ENCODE results near the gene LMOD2. TPM values are rescaled to one million over a fixed set of nuclear protein-coding genes. Genes with fewer than 3 reads are reported as not detected.

LMOD2 gene
- total and polyA plus RNA-seq, 10 of the 15 experiments (the other 5 are each of a cell fraction or from before 2014, with no cell fraction given), result not detected

GRCh38 chr7:123679614-123680013, 23.9 kb downstream of the LMOD2 start (continued):
- no peak for TF ChIP-seq SKIL (IDR thresholded peaks at IDR 0.05; ENCODE audit: low read depth, poor library complexity, severe bottlenecking)

- ATAC-seq (no peak), DNase-seq (ENCODE audit: low read depth, low spot score) (no peak), FAIRE-seq (no peak)
- no peak overlapping the region for H3K4me3 ChIP-seq
- no peak overlapping the region for H3K4me2 ChIP-seq (ENCODE audit: control insufficient read depth, insufficient read depth)
- SMC1A ChIA-PET (ENCODE audit: uncharacterized antibody, unreplicated experiment), result interaction anchor here (0.6 to 2.5 kb wide), 5 partner anchors 15 to 192 kb away, joined by 3 to 30 read pairs (median 12); no protein-coding TSS in a partner anchor
- in situ Hi-C loops (cut with MboI) (no loop called here), intact Hi-C loops (cut with micrococcal nuclease; ENCODE audit: unreplicated experiment) (no loop called here)
- H2AFZ ChIP-seq (ENCODE audit: control insufficient read depth, low read depth, low read length), result no peak overlapping the region
- H3K36me3 ChIP-seq (ENCODE audit: control insufficient read depth in 2 of 2, insufficient read depth in 2 of 2, low read length in 1 of 2), result no peaks in the 10 kb centered on the region; a peak in 1 of 4 replicates
- no peaks in the 10 kb centered on the region for H3K9me3 ChIP-seq (replicated peaks; ENCODE audit: control insufficient read depth, insufficient read depth, low read length)
- CTCF ChIA-PET, result interaction anchor here (0.7 to 3.3 kb wide), 3 partner anchors 10 to 184 kb away, joined by 3 to 22 read pairs (median 7); no protein-coding TSS in a partner anchor
- H3K79me2 ChIP-seq (ENCODE audit: control insufficient read depth, insufficient read depth, low read length), result no peaks in the 10 kb centered on the region
- H3K27me3 ChIP-seq (replicated peaks in 1 of 2; ENCODE audit: control insufficient read depth in 2 of 2, insufficient read depth in 2 of 2, low read length in 1 of 2), result no peaks in the 10 kb centered on the region
- TF ChIP-seq ETV6 (conservative IDR thresholded peaks at IDR 0.05 in 1 of 2, IDR thresholded peaks at IDR 0.05 in 1 of 2; ENCODE audit: borderline replicate concordance in 1 of 2, low read depth in 1 of 2) (no peak), ZNF207 (IDR thresholded peaks at IDR 0.05; ENCODE audit: borderline replicate concordance) (no peak), ZBTB11 (CRISPR knock-in tag; IDR thresholded peaks at IDR 0.05) (no peak), MYB (IDR thresholded peaks at IDR 0.05; ENCODE audit: borderline replicate concordance, low read depth, low read length) (no peak), USF2 (IDR thresholded peaks at IDR 0.05; ENCODE audit: borderline replicate concordance, low read depth, low read length) (no peak), PBX3 (IDR thresholded peaks at IDR 0.05; ENCODE audit: insufficient replicate concordance, low read depth, low read length) (no peak), HDGF (IDR thresholded peaks at IDR 0.05) (no peak)
- H3K27ac ChIP-seq (ENCODE audit: control insufficient read depth, insufficient read depth), result no peak overlapping the region
- RAD21 ChIA-PET (ENCODE audit: unreplicated experiment), result interaction anchor here (2.4 kb wide), 1 partner anchor 192 kb away, joined by 25 read pairs; no protein-coding TSS in a partner anchor
- no TSS peak for BruUV-seq (replicated peaks)
- no peaks in the 10 kb centered on the region for H3K4me1 ChIP-seq (ENCODE audit: control insufficient read depth, insufficient read depth, low read length)
- no peak overlapping the region for H3K9ac ChIP-seq (ENCODE audit: control insufficient read depth, insufficient read depth, low read length)
- POLR2A ChIA-PET, result no interaction called here
- no peaks in the 10 kb centered on the region for H4K20me1 ChIP-seq (ENCODE audit: control insufficient read depth, insufficient read depth)
- 98% methylated on average over 3 of the region's 3 CpGs for WGBS (ENCODE audit: insufficient coverage, insufficient replicate concordance, low lambda C conversion rate, missing lambda C conversion rate)
Observed at GRCh38 chr7:123680580-123680979, 24.9 kb downstream of the LMOD2 start.

Data from GM12878 (cell line).